Measurements from ENCODE around the gene UXS1.

Gene UXS1

GRCh38 chr2:106044021-106044420 is 150.1 kb downstream of the UXS1 start:
- in situ Hi-C loops (cut with MboI; ENCODE audit: low pct_unique_long_range_greater_than_20kb, low sequenced_read_pairs, unreplicated experiment) = no loop called here
- DNase-seq (ENCODE audit: low spot score) = no peak
- no peak for TF ChIP-seq CTCF (IDR thresholded peaks at IDR 0.05; ENCODE audit: extremely low read depth, insufficient read depth, missing control alignments)

Measured in GM13977 (cell line).